SKM-1 (cell line): ENCODE measurements around the gene FCER1G.

Experiments used
- DNase-seq: peaks from one replicate; lab custom pipeline; 2025; ENCODE audit not compliant: unreplicated experiment; lab: John Stamatoyannopoulos, UW

The FCER1G gene

GRCh38 chr1:161187311-161187710 is 27.8 kb upstream of the FCER1G start:
- no peak for DNase-seq

GRCh38 chr1:161188381-161188780 is 26.7 kb upstream of the FCER1G start:
- DNase-seq, result no peak

GRCh38 chr1:161189036-161189435 is 26.1 kb upstream of the FCER1G start:
- DNase-seq, result no peak

- no peak for DNase-seq
Observed at GRCh38 chr1:161190962-161191521, 24.1 kb upstream of the FCER1G start.

- no peak for DNase-seq
Observed at GRCh38 chr1:161191971-161192370, 23.1 kb upstream of the FCER1G start.

GRCh38 chr1:161192476-161193465 is 22.3 kb upstream of the FCER1G start:
- peak; percentile 88 for DNase-seq

- no peak for DNase-seq
Observed at GRCh38 chr1:161193561-161194235, 21.4 kb upstream of the FCER1G start.

GRCh38 chr1:161195171-161195570 is 19.9 kb upstream of the FCER1G start:
- DNase-seq, result no peak

- no peak for DNase-seq
Observed at GRCh38 chr1:161196111-161196510, 19.0 kb upstream of the FCER1G start.

GRCh38 chr1:161196521-161197451 is 18.3 kb upstream of the FCER1G start:
- no peak for DNase-seq

- DNase-seq, result no peak
Observed at GRCh38 chr1:161197560-161198193, 17.4 kb upstream of the FCER1G start.

- no peak for DNase-seq
Observed at GRCh38 chr1:161198194-161198896, 16.8 kb upstream of the FCER1G start.

- no peak for DNase-seq
Observed at GRCh38 chr1:161198897-161199431, 16.1 kb upstream of the FCER1G start, which contains the start of gene ADAMTS4. Gene ADAMTS4, minus strand, starts transcription at chr1:161199054. Its CDS starts 427 bp downstream, at chr1:161198627.

- no peak for DNase-seq
Observed at GRCh38 chr1:161199506-161200139, 15.5 kb upstream of the FCER1G start.

- DNase-seq, result no peak
Observed at GRCh38 chr1:161200421-161200991, 14.6 kb upstream of the FCER1G start.

GRCh38 chr1:161200992-161201835 is 13.9 kb upstream of the FCER1G start:
- DNase-seq, result no peak
